Measurements from ENCODE around the gene PIN4. TPM values are rescaled to one million over a fixed set of nuclear protein-coding genes. Genes with fewer than 3 reads are reported as not detected.

PIN4 gene
- total RNA-seq, 1 donor from 2014 or later = 14.0 TPM

GRCh38 chrX:72176981-72177380, 4.6 kb upstream of the PIN4 start:
- no peak overlapping the region for H3K4me3 Mint-ChIP-seq
- peaks cover 5% of the 10 kb centered on the region for H3K9me3 Mint-ChIP-seq
- no peak for TF ChIP-seq CTCF (conservative IDR thresholded peaks at IDR 0.05)
- no peak for DNase-seq (ENCODE audit: low read depth, low spot score)
- H3K27me3 Mint-ChIP-seq (ENCODE audit: low read depth) = no peaks in the 10 kb centered on the region
- peak overlapping the region; percentile 40 for H3K27ac Mint-ChIP-seq (ENCODE audit: unreplicated experiment)
- peaks cover 9% of the 10 kb centered on the region for H3K36me3 Mint-ChIP-seq (ENCODE audit: low read depth)
- H3K4me1 Mint-ChIP-seq = peaks cover 9% of the 10 kb centered on the region

GRCh38 chrX:72180539-72180938, 1.0 kb upstream of the PIN4 start:
- H3K4me1 Mint-ChIP-seq = peaks cover 9% of the 10 kb centered on the region
- no peak overlapping the region for H3K4me3 Mint-ChIP-seq
- peaks cover 4% of the 10 kb centered on the region for H3K9me3 Mint-ChIP-seq
- no peak for DNase-seq (ENCODE audit: low read depth, low spot score)
- H3K36me3 Mint-ChIP-seq (ENCODE audit: low read depth) = peaks cover 9% of the 10 kb centered on the region
- no peaks in the 10 kb centered on the region for H3K27me3 Mint-ChIP-seq (ENCODE audit: low read depth)
- TF ChIP-seq CTCF (conservative IDR thresholded peaks at IDR 0.05) = no peak
- no peak overlapping the region for H3K27ac Mint-ChIP-seq (ENCODE audit: unreplicated experiment)

GRCh38 chrX:72182924-72183323, 1.4 kb downstream of the PIN4 start:
- Mint-ChIP-seq H3K4me1 (peaks cover 9% of the 10 kb centered on the region), H3K27ac (ENCODE audit: unreplicated experiment) (no peak overlapping the region), H3K9me3 (no peaks in the 10 kb centered on the region), H3K27me3 (ENCODE audit: low read depth) (no peaks in the 10 kb centered on the region), H3K4me3 (no peak overlapping the region), H3K36me3 (ENCODE audit: low read depth) (peaks cover 2% of the 10 kb centered on the region)
- TF ChIP-seq CTCF (conservative IDR thresholded peaks at IDR 0.05) = no peak
- no peak for DNase-seq (ENCODE audit: low read depth, low spot score)

- TF ChIP-seq CTCF (conservative IDR thresholded peaks at IDR 0.05) = no peak
- no peaks in the 10 kb centered on the region for H3K9me3 Mint-ChIP-seq
- no peak for DNase-seq (ENCODE audit: low read depth, low spot score)
- H3K4me1 Mint-ChIP-seq = peaks cover 8% of the 10 kb centered on the region
- H3K36me3 Mint-ChIP-seq (ENCODE audit: low read depth) = peaks cover 12% of the 10 kb centered on the region
- H3K27ac Mint-ChIP-seq (ENCODE audit: unreplicated experiment) = peak overlapping the region; percentile 22
- H3K4me3 Mint-ChIP-seq = no peak overlapping the region
- H3K27me3 Mint-ChIP-seq (ENCODE audit: low read depth) = no peaks in the 10 kb centered on the region
These were observed 20.4 kb downstream of the PIN4 start for GRCh38 chrX:72201836-72202536.

GRCh38 chrX:72202792-72203401, 21.3 kb downstream of the PIN4 start:
- peaks cover 19% of the 10 kb centered on the region for H3K36me3 Mint-ChIP-seq (ENCODE audit: low read depth)
- no peaks in the 10 kb centered on the region for H3K9me3 Mint-ChIP-seq
- peaks cover 8% of the 10 kb centered on the region for H3K4me1 Mint-ChIP-seq
- no peak overlapping the region for H3K4me3 Mint-ChIP-seq
- H3K27ac Mint-ChIP-seq (ENCODE audit: unreplicated experiment) = no peak overlapping the region
- TF ChIP-seq CTCF (conservative IDR thresholded peaks at IDR 0.05) = no peak
- DNase-seq (ENCODE audit: low read depth, low spot score) = no peak
- H3K27me3 Mint-ChIP-seq (ENCODE audit: low read depth) = no peaks in the 10 kb centered on the region

All from neural crest cell (in vitro differentiated cells).